ENCODE results near the gene MLLT11.

DNA sequence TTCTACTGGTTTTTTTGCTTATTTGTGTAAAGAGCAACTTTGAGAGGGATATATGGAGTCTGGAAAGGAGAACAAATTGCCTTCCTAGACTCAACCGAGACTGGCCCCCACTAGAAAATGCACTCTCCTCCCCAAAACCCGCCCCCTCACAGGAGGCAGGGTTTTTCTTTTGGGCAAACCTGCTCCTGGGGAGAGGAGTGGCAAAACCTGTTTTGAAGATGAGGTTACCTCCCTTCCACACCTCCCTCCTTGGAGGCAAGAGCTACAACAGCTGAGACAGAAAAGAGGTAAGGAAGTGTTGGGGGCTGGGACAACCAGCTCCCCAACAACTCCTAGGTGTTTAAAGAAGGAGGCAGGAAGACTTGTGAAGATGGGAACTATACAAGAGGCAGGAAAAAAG, 23.8 kb upstream of the MLLT11 start, which contains the start of gene BNIPL:
- TF ChIP-seq, protein P1, sequence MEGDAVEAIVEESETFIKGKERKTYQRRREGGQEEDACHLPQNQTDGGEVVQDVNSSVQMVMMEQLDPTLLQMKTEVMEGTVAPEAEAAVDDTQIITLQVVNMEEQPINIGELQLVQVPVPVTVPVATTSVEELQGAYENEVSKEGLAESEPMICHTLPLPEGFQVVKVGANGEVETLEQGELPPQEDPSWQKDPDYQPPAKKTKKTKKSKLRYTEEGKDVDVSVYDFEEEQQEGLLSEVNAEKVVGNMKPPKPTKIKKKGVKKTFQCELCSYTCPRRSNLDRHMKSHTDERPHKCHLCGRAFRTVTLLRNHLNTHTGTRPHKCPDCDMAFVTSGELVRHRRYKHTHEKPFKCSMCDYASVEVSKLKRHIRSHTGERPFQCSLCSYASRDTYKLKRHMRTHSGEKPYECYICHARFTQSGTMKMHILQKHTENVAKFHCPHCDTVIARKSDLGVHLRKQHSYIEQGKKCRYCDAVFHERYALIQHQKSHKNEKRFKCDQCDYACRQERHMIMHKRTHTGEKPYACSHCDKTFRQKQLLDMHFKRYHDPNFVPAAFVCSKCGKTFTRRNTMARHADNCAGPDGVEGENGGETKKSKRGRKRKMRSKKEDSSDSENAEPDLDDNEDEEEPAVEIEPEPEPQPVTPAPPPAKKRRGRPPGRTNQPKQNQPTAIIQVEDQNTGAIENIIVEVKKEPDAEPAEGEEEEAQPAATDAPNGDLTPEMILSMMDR (IDR thresholded peaks at IDR 0.05; ENCODE audit: low read depth, low read length, poor library complexity, severe bottlenecking), result no peak
- TF ChIP-seq EZH2phosphoT487 (IDR thresholded peaks at IDR 0.05; ENCODE audit: borderline replicate concordance, low read length), result no peak
